Measurements from ENCODE around the gene IFFO2. TPM values are rescaled to one million over a fixed set of nuclear protein-coding genes. Genes with fewer than 3 reads are reported as not detected.

IFFO2 gene
- total and polyA plus RNA-seq, 8 donors = 13.8 to 24.0 (median 22.2) TPM

DNA sequence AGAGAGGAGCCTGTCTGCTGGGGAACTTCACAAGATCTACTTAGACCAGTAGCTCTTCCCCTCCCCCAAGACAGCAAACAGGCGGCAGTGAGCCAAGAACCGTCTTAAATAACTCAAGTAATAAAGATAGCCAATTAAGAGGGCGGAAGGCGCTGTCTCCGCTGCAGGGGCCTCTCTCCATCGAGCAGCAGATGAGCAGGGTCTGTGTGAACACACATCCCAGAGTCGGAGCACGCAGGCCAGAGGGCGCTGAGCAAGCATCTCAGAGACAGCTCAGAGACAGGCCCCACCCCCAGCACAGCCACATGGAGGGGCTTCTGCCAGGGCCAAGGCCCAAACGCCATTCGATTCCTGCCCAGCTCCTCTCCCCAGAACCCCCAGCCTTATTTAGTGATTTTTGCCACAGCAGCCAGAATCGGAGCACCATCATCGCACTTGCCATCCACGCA is 11.1 kb downstream of the IFFO2 start:
- H3K4me1 ChIP-seq = peaks cover 41 to 82% of the 10 kb centered on the region in 2 donors

DNA sequence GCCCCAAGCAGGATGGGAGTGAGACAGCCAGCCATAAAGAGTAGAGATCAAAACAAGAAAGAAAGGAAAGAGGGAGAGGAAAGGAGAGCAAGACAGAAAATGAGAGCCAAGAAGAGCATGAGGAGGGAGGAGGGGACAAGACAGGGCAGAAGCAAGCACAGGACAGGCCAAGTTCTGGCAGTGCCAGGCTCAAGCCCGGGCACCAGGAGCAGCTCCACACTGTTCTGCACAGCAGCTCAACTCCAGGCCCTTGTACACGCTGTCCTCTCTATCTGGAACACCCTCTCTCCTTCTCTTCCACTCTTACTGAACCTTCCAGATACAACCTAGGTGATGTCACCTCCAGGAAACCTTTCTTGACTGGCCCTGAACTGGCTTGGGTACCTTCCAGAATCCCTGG is 11.7 kb downstream of the IFFO2 start:
- Histone ChIP-seq H3K27ac (peak overlapping the region in 1 of 2 donors; percentile 50), H3K4me1 (peaks cover 40 to 81% of the 10 kb centered on the region in 2 donors), H3K36me3 (no peaks in the 10 kb centered on the region), H3K4me3 (no peak overlapping the region), H3K27me3 (no peaks in the 10 kb centered on the region), H3K9me3 (no peaks in the 10 kb centered on the region)
- ATAC-seq (peak; percentile 24), DNase-seq (no peak)
- TF ChIP-seq CTCF (IDR thresholded peaks at IDR 0.05) = no peak
- intact Hi-C loops (cut with DNase I) = no loop called here

More for the DNA sequence above, 11.1 kb downstream of the IFFO2 start:
- peak in 2 of 4 donors; percentile 81 to 92 for DNase-seq
- Histone ChIP-seq H3K36me3 (no peaks in the 10 kb centered on the region), H3K9me3 (no peaks in the 10 kb centered on the region), H3K4me3 (no peak overlapping the region), H3K27me3 (no peaks in the 10 kb centered on the region), H3K27ac (peak overlapping the region in 1 of 2 donors; percentile 50)
- TF ChIP-seq CTCF (IDR thresholded peaks at IDR 0.05) = no peak
- intact Hi-C loops (cut with DNase I) = no loop called here
- no peak for ATAC-seq

DNA sequence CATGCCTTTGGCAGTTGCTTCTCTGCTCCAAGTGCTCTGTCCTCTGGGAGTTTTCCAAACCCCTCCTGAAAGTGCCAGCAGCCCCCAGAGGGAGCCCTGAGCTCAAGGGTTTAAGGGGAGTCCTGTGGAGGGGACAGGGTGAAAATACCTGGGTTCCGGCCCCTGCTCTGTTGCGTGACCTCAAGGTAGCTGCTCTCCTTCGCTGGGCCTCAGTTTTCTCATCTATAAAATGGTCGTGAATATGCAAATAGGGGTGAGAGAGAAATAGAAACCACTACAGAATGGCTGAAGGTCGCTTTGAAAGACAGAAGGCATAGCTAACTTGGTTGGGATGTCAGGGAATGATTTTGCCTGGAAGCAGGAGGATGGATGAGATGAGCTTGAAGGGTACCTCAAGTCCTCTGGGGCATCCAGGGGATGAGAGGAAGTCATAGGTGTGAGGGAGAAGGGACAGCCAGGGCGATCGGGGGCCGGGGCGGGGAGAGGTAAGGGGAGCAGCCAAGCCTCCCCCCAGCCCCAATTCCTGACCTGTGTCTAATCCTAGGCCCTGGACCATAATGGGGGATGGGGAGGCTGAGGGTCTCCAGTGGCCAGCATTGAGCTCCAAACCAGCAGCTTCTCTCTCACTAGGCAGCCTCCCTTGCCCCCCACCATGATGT is 12.4 kb downstream of the IFFO2 start:
- no peak overlapping the region for H3K27ac ChIP-seq
- no peak for TF ChIP-seq CTCF (IDR thresholded peaks at IDR 0.05)
- no peak overlapping the region for H3K4me3 ChIP-seq
- H3K27me3 ChIP-seq = no peaks in the 10 kb centered on the region
- H3K4me1 ChIP-seq = peaks cover 32 to 79% of the 10 kb centered on the region in 2 donors
- no peaks in the 10 kb centered on the region for H3K36me3 ChIP-seq
- DNase-seq (no peak), ATAC-seq (no peak)
- no peaks in the 10 kb centered on the region for H3K9me3 ChIP-seq
- intact Hi-C loops (cut with DNase I) = no loop called here

DNA sequence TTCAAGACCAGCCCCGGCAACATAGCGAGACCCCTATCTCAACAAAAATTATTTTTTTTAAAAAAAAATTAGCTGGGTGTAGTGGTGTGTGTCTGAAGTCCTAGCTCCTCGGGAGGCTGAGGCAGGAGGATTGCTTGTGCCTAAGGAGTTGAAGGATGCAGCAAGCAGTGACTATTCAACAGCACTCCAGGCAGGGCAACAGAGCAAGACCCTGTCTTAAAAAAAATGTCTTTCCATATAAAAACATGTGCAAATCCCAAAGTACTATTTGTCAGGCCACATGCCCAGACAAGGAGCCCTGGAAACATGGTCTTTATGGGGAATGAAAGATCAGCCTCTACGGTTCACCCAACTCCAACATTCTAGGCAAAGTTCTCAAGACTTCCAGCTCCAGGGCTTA is 13.3 kb downstream of the IFFO2 start:
- DNase-seq = no peak
- Histone ChIP-seq H3K9me3 (no peaks in the 10 kb centered on the region), H3K27ac (no peak overlapping the region), H3K4me3 (no peak overlapping the region), H3K36me3 (no peaks in the 10 kb centered on the region), H3K27me3 (no peaks in the 10 kb centered on the region), H3K4me1 (peaks cover 28 to 77% of the 10 kb centered on the region in 2 donors)
- ATAC-seq = no peak
- intact Hi-C loops (cut with DNase I) = no loop called here
- no peak for TF ChIP-seq CTCF (IDR thresholded peaks at IDR 0.05)

DNA sequence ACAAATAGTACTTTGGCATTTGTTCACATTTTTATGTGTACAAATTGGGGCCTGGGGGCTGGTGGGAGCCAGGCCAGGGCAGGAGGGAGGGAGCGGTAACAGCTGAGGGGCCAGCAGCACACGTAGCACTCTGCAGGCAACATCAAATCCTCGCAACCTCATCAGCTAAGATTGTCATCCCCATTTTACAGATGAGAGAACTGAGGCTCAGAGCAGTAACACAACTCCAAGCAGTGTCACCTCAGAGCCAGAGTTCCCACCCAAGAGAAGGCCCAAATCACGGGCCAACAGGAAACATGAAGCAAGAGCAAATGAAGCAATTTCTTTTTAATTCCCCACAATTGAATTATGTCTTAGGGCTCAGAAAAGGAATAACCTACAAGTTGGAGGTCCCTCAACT is 14.1 kb downstream of the IFFO2 start:
- Histone ChIP-seq H3K4me3 (no peak overlapping the region), H3K4me1 (peaks cover 28 to 69% of the 10 kb centered on the region in 2 donors), H3K27ac (peak overlapping the region; percentile 30 to 36), H3K36me3 (no peaks in the 10 kb centered on the region), H3K9me3 (no peaks in the 10 kb centered on the region), H3K27me3 (no peaks in the 10 kb centered on the region)
- intact Hi-C loops (cut with DNase I) = no loop called here
- ATAC-seq (no peak), DNase-seq (no peak)
- no peak for TF ChIP-seq CTCF (IDR thresholded peaks at IDR 0.05)
